T-helper 2 cell (primary cell): ENCODE results near the gene RND3.

Experiments used
- DNase-seq, 5 experiments: peaks; one replicate each; pipeline versions ENCODE4 v3.0.0 to v3.0.0-alpha.2; 2012 to 2022

Gene RND3

DNA sequence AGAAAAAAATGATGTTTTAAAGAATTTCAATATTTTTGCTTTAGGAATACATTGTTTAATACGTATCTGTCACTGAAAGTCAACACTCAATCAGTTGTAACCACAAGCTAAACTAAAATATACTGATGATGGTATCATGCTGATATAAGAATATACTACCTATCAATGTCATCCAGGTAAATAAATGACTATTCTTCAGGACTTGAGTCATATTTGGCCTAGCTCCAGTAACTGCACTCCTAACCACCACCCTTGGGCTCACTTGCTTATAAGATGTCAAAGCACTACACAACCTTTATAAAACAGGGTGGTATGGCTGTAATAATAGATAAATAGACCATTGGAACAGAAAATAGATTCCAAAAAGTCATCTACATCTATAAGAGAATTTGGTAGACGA, 48.8 kb downstream of the RND3 start:
- no peak for DNase-seq

- no peak for DNase-seq
Measured at GRCh38 chr2:150438041-150438440, 49.4 kb downstream of the RND3 start.

DNA sequence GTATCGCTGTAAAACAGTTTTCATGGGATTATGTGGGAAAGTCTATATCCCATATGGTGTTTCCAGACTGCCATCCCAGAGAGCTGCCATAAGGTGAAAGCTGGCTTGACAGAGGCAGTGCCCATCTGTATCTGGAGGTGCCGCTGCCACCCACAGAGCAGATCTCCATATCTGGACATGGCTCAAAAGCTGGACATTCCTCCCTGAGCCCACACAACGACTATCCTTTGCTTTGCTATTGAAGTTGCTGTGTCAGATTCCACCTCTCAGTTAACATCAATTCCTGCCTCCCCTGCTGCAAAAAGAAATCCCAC, 55.2 kb downstream of the RND3 start:
- DNase-seq = no peak

- no peak for DNase-seq
Measured at GRCh38 chr2:150431561-150432311, 55.7 kb downstream of the RND3 start.

DNA sequence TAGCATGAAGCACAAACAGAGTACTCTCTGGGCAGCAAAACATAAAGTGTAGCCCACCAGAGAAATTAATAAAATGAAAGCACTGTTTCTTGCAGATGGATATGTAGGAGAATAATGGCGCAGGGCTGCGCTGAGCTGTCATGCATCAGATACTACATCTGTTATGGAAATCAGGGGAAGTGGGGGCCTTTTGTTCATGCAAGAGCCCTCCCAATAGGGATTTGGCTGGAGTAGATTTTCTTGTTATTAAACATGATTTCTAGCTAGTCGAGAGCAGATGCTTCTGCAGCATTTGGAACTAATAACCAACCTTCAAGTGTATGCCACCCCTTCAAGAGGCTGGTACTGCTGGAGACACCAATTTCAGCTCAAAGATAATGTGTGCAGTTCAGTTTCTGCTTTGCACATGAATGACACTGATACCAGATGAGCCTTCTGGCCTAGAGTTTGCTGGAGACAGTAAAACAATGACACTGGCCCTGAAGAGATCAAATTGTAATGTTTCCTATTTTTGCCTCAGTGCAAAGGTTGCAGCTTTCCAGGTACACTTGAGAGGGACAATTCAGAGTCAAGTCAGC, 58.0 kb downstream of the RND3 start:
- DNase-seq = no peak

DNA sequence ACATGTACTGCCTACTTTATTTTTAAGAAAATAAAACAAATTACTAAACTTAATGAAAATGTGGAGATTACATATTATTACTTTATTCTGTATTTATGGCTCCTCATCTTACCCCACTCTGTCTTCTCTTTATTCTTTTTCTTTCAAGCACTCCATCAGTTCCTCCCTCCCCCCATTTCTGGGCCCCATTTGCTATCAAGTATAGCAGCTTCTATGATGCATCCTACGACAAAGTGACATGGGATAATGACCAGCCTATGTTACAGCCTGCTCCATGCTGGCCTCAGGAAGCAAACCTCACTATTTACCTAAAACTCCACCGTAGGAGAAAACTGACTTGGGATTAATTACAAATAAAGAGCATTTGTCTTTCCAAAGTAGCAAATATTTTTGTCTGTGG, 58.8 kb downstream of the RND3 start:
- DNase-seq = no peak

- no peak for DNase-seq
Measured at GRCh38 chr2:150427298-150427697, 60.2 kb downstream of the RND3 start.

GRCh38 chr2:150426724-150427123, 60.7 kb downstream of the RND3 start:
- no peak for DNase-seq

- DNase-seq = no peak
Measured at GRCh38 chr2:150426315-150426714, 61.2 kb downstream of the RND3 start.

DNA sequence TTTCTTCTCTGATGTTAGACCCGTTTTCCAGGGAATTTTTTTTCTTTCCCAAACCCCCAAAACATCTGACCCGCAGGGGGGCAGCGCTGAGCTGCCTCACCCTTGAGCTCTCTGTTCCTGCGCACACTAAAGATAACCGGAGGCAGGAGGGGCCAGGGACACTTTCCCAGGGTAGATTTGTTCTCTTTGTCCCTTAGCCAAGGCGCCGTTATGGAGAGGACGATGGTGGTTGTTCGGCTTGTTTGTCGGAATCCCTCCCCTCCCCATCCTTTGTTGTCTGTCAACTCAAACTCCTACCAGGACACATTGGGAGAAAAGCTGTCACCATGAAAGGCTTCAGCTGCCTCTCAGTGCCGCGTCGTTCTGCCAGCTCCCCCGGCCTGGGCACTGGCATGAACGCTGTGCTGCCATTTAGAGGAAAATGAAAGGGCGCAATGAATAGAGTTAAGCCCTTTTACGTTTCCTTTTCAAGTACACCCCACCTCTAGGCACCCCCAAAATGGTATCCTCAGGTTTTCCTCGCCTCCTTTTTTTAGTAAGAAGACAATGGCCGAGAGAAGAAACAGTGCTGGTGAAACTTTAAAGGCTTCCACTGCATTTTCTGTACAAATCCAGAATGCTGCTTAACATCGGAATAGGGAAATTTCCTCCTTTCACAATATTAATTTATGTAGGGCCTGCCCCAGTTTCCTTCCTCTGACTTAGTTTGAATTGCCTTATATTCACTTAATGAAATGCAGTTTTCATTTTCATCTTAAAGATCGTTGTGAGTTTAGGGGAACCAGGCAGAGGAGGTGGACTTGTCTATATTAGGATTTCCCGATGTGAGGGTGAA, 62.1 kb downstream of the RND3 start:
- DNase-seq = no peak

DNA sequence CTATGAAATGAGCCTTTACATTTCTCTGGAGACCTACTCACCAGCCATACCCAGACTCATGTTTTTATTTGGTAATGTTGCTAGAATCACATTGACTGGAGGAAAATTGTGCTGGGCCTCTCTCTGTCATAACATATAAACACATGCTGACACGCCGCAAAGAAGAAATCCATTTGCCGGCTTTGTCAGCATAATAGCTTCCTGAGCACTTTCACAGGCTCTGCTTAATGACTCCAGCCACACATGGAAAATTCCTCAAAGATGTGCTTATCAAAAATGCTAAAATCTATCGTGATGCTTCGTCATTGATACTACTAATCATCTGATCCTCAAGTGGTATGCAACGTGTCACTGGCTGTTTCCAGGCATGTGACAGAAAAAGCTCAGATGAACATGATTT, 63.1 kb downstream of the RND3 start:
- DNase-seq = no peak

- DNase-seq = no peak
Measured at GRCh38 chr2:150421126-150421651, 66.3 kb downstream of the RND3 start.

- no peak for DNase-seq
Measured at GRCh38 chr2:150418916-150419315, 68.6 kb downstream of the RND3 start.
